ENCODE data around the gene ZNF446.

- TF ChIP-seq EZH2 (IDR thresholded peaks at IDR 0.05; ENCODE audit: insufficient read depth, poor library complexity, severe bottlenecking) (no peak), EZH2phosphoT487 (IDR thresholded peaks at IDR 0.05; ENCODE audit: insufficient read depth, low read depth) (no peak)
Measured at GRCh38 chr19:58476498-58477015, 405 bp downstream of the ZNF446 start.

Data from GM23248 (cell line).